NCI-H345 treated with DMSO at 0.1 percent for 48 hours (cell line): ENCODE data around the gene CYP8B1.

Experiments used
- DNase-seq: peaks from one replicate; lab custom pipeline; 2025; ENCODE audit not compliant: unreplicated experiment; lab: John Stamatoyannopoulos, UW

Gene CYP8B1

GRCh38 chr3:42827654-42828053 is 48.0 kb downstream of the CYP8B1 start:
- DNase-seq: no peak

DNA sequence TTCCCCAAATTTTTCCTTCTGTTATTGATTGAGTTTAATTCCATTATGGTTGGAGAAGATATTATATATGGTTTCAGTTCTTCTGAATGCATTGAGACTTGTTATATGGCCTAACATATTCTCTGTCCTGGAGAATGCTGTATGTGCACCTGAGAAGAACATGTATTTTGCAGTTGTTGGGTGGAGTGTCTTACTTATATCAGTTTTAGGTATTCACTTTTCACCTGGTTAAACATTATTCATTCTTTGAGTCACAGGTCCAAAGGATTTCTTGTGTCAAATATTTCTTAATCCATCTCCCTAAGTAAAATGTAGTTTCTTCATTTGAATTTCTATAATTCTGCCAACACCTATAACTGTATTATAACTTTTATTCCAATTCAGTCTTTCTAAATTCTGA is 48.7 kb downstream of the CYP8B1 start:
- no peak for DNase-seq

- DNase-seq: no peak
These were observed 49.5 kb downstream of the CYP8B1 start for GRCh38 chr3:42826141-42826540.

GRCh38 chr3:42823351-42823750 is 52.3 kb downstream of the CYP8B1 start:
- peak; percentile 84 for DNase-seq

DNA sequence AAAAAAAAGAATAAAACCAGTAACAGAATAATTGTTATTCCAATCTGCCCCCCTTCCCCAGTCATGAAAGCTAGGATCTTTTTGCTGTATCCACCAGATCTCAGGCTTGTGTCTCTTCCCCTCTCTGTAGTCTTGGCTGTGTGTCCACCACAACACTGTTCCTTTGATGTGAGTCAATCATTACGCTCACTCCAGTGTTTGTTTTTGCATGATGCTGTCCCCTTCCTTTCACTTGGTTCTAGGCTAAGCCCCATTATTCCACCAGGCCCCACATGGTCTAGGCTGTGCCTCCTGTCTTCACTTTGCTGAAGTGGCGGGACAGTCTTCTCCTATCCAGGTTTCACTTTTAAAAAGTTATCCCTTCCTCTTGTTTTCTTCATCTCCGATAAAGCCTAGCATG is 52.9 kb downstream of the CYP8B1 start:
- no peak for DNase-seq
